GM12892 (cell line): Measurements from ENCODE around the gene FNDC3A.

Source experiments
- POLR2AphosphoS5 ChIP-seq: IDR thresholded peaks from 2 replicates; pipeline ENCODE4 v1.6.1; 2011; ENCODE audit warnings: low read depth, low read length, control low read depth
- TAF1 ChIP-seq: IDR thresholded peaks from 2 replicates; pipeline ENCODE4 v1.6.1; 2011; ENCODE audit warnings: low read depth, mild to moderate bottlenecking, control low read depth, low read length, borderline replicate concordance

DNA sequence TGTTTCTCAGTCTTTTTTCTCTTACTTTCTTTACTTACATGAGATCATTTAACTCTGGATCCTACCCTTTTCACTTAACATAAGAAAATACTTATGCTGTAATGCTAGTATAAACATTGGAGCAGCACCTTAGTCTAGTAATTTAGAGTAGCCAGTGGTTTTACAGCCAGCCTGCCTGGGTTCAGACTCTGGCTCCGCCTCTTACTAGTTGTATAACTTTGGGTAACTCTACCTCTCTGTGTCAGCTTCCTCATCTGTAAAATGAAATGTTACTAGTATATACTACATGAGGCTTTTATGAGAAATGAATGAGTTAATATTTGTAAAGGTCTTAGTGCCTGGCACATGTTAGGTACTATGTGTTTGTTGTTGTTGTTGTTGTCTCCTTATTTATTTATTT lies 277.6 kb downstream of the FNDC3A start:
- TF ChIP-seq POLR2AphosphoS5 (no peak), TAF1 (no peak)
